ENCODE data around the gene GOLGA3. TPM values are rescaled to one million over a fixed set of nuclear protein-coding genes. Genes with fewer than 3 reads are reported as not detected.
"Not testable (repeated sequence)": the region's sequence is repeated elsewhere in the genome, so short reads cannot be mapped to it uniquely, and the experiment has no call there.

The GOLGA3 gene
- total and polyA plus RNA-seq, 2 donors (not counting 1 experiment from before 2014, with no cell fraction given) = 32.7 to 66.0 TPM

DNA sequence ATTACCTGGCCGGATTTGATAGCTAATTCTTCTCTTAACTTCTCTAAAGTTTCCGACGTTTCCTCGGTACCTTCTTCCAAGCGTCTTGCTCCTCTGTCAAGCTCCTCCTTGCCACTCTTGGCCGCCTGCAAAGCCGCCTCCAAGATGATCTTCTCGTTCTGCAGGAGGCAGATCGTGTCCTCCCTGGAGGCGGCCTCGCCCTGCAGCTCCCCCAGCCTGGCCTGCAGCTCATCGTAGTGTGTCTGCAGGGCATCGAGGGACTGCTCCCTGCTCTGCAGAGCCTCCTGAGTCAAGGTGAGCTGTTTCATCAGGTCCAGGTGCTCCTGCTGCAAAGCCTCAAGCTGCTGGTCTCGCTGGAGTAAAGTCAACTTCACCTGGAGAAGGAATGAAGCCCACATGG lies 32.8 kb downstream of the GOLGA3 start:
- Histone ChIP-seq H3K4me3 (ENCODE audit: control extremely low read depth in 1 of 5, extremely low read depth in 1 of 5, insufficient read depth in 1 of 5, low read depth in 2 of 5, low read length in 4 of 5) (no peak overlapping the region), H3K79me2 (ENCODE audit: control insufficient read depth, insufficient read depth, low read length) (peaks cover 23% of the 10 kb centered on the region), H2AFZ (ENCODE audit: insufficient read depth, low read depth, low read length, poor library complexity, severe bottlenecking) (no peak overlapping the region), H3K4me1 (ENCODE audit: control insufficient read depth in 2 of 2, insufficient read depth in 2 of 2, low read length in 2 of 2) (no peaks in the 10 kb centered on the region), H3K36me3 (replicated peaks in 1 of 2; ENCODE audit: control extremely low read depth in 1 of 2, control insufficient read depth in 1 of 2, extremely low read depth in 1 of 2, insufficient read depth in 2 of 2, low read length in 1 of 2) (peaks cover 3 to 63% of the 10 kb centered on the region in 2 experiments), H4K20me1 (ENCODE audit: control insufficient read depth, insufficient read depth, low read length, poor library complexity, severe bottlenecking) (peaks cover 15% of the 10 kb centered on the region), H3K4me2 (replicated peaks; ENCODE audit: low read depth, low read length, poor library complexity, severe bottlenecking) (no peak overlapping the region), H3K9me3 (ENCODE audit: control extremely low read depth in 1 of 3, control insufficient read depth in 2 of 3, insufficient read depth in 1 of 3, low read length in 2 of 3) (no peaks in the 10 kb centered on the region), H3K9ac (ENCODE audit: low read length) (no peak overlapping the region), H3K27ac (ENCODE audit: low read length in 2 of 2) (no peak overlapping the region), H3K27me3 (replicated peaks in 1 of 4; ENCODE audit: control extremely low read depth in 1 of 4, control insufficient read depth in 3 of 4, insufficient read depth in 4 of 4, low read length in 3 of 4) (no peaks in the 10 kb centered on the region)
- intact Hi-C loops (cut with micrococcal nuclease) = no loop called here
- CTCF ChIA-PET = no interaction called here
- no peaks in the 10 kb centered on the region for H3K27me3 Mint-ChIP-seq
- ATAC-seq (ENCODE audit: low read depth) (no peak), DNase-seq (no peak)
- H3K4me1 Mint-ChIP-seq = no peaks in the 10 kb centered on the region
- no peak for TF ChIP-seq EZH2 (IDR thresholded peaks at IDR 0.05; ENCODE audit: borderline replicate concordance, insufficient read depth, low read depth, low read length, poor library complexity, severe bottlenecking)
- TF ChIP-seq, protein P1, sequence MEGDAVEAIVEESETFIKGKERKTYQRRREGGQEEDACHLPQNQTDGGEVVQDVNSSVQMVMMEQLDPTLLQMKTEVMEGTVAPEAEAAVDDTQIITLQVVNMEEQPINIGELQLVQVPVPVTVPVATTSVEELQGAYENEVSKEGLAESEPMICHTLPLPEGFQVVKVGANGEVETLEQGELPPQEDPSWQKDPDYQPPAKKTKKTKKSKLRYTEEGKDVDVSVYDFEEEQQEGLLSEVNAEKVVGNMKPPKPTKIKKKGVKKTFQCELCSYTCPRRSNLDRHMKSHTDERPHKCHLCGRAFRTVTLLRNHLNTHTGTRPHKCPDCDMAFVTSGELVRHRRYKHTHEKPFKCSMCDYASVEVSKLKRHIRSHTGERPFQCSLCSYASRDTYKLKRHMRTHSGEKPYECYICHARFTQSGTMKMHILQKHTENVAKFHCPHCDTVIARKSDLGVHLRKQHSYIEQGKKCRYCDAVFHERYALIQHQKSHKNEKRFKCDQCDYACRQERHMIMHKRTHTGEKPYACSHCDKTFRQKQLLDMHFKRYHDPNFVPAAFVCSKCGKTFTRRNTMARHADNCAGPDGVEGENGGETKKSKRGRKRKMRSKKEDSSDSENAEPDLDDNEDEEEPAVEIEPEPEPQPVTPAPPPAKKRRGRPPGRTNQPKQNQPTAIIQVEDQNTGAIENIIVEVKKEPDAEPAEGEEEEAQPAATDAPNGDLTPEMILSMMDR (IDR thresholded peaks at IDR 0.05) = no peak
- no peak overlapping the region for H3K27ac Mint-ChIP-seq
- POLR2A ChIA-PET = no interaction called here
- WGBS (ENCODE audit: insufficient coverage) = 96% methylated on average over 14 of the region's 14 CpGs
- no peak overlapping the region for H3K4me3 Mint-ChIP-seq
- no peaks in the 10 kb centered on the region for H3K9me3 Mint-ChIP-seq (ENCODE audit: insufficient read depth)

DNA sequence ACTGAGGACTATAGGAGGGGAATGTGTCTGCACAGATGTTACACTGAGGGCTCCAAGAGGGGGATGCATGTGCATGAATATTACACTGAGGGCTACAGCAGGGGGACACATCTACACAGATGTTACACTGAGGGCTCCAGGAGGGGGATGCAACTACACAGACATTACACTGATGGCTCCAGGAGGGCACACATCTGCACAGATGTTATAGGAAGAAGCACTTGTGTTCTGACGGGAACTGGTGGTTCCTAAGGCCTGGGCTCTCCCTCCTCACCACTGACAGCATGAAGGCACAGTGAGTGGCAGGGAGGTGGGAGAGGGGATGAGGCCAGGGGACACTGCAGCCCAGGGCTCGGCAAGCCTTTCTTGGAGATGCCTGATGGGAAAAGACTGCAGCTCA lies 36.7 kb downstream of the GOLGA3 start:
- H3K4me2 ChIP-seq (replicated peaks; ENCODE audit: low read depth, low read length, poor library complexity, severe bottlenecking); POLR2A ChIA-PET; H3K9ac ChIP-seq (ENCODE audit: low read length); H3K4me3 Mint-ChIP-seq; H3K4me1 ChIP-seq (ENCODE audit: control insufficient read depth in 2 of 2, insufficient read depth in 2 of 2, low read length in 2 of 2); H3K9me3 Mint-ChIP-seq (ENCODE audit: insufficient read depth); H3K4me3 ChIP-seq (ENCODE audit: control extremely low read depth in 1 of 5, extremely low read depth in 1 of 5, insufficient read depth in 1 of 5, low read depth in 2 of 5, low read length in 4 of 5); H3K27me3 Mint-ChIP-seq; H3K27ac Mint-ChIP-seq; H3K27me3 ChIP-seq (replicated peaks in 1 of 4; ENCODE audit: control extremely low read depth in 1 of 4, control insufficient read depth in 3 of 4, insufficient read depth in 4 of 4, low read length in 3 of 4); DNase-seq; intact Hi-C loops (cut with micrococcal nuclease); H3K4me1 Mint-ChIP-seq; CTCF ChIA-PET; H3K9me3 ChIP-seq (ENCODE audit: control extremely low read depth in 1 of 3, control insufficient read depth in 2 of 3, insufficient read depth in 1 of 3, low read length in 2 of 3); H3K27ac ChIP-seq (ENCODE audit: low read length in 2 of 2); H2AFZ ChIP-seq (ENCODE audit: insufficient read depth, low read depth, low read length, poor library complexity, severe bottlenecking); ATAC-seq (ENCODE audit: low read depth): not testable (repeated sequence)
- 96% methylated on average over 2 of the region's 2 CpGs for WGBS (ENCODE audit: insufficient coverage)
- Histone ChIP-seq H4K20me1 (ENCODE audit: control insufficient read depth, insufficient read depth, low read length, poor library complexity, severe bottlenecking) (peaks cover 22% of the 10 kb centered on the region), H3K36me3 (replicated peaks in 1 of 2; ENCODE audit: control extremely low read depth in 1 of 2, control insufficient read depth in 1 of 2, extremely low read depth in 1 of 2, insufficient read depth in 2 of 2, low read length in 1 of 2) (peaks cover 0 to 57% of the 10 kb centered on the region in 2 experiments), H3K79me2 (ENCODE audit: control insufficient read depth, insufficient read depth, low read length) (peaks cover 38% of the 10 kb centered on the region)

Measured in B cell (primary cell).